GM18498 (cell line): ENCODE data around the gene KCNV2.

Experiments used
- ATAC-seq: cut with Tn5 transposase; IDR thresholded peaks from one replicate; pipeline ENCODE4 v1.9.1; 2021; ENCODE audit warnings: mild to moderate bottlenecking, moderate library complexity; ENCODE audit not compliant: unreplicated experiment

Gene KCNV2

DNA sequence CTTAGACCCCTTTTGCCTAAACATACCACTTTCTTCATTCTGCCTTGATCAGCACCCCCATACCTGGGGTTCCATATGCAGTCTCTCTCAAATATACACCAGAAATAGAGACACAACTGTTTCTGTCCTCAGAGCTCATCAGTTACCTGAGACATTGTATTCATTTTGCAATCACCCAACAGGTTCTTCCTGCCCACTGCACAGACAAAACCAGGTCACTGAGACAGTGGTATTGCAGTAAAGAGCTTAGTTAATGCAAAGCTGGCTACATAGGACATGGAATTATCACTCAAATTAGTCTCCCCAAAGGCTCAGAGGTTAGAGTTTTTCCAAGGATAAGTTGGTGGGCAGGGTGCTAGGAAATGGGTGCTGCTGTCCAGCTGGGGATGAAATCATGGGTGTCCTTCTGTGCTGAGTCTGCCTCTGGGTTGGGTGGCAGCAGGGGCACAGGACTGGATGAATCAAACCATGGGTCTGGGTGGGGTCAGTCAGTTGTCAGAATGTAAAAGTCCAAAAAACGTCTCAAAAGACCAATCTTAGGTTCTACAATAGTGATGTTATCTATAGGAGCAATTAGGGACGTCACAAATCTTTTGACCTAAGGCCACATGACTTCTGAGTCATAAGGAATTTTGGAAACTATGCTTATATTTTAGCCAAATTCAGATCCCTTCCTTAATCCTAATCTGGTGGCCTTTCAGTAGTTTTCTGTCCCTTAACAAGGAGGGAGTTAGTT lies 41.0 kb downstream of the KCNV2 start:
- ATAC-seq, result no peak

DNA sequence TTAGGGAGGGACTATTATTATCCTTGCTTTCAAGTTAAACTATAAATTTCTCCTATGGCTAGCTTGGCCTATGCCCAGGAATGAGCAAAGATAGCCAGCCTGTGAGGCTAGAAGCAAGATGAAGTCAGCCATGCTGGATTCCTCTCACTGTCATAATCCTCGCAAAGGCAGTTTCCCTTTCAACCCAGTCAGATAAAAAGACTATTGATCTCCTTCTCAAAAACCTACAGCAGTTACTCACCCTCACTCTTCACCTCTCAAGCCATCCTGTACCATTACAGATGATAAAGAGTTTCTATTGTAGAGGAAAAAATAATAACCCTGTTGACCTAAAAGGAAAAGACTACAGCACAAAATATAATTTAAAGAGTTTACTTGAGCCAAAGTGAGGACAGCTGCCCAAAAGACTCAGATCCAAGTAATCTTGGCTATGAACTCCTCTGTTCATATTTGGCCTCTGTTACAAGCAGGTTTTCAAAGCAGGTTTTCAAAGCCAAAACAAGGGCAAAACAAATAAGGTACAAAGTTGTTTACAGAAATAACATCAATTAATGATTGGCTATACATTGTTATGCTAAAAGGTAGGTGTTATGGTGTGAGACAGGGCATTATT lies 41.7 kb downstream of the KCNV2 start:
- no peak for ATAC-seq

DNA sequence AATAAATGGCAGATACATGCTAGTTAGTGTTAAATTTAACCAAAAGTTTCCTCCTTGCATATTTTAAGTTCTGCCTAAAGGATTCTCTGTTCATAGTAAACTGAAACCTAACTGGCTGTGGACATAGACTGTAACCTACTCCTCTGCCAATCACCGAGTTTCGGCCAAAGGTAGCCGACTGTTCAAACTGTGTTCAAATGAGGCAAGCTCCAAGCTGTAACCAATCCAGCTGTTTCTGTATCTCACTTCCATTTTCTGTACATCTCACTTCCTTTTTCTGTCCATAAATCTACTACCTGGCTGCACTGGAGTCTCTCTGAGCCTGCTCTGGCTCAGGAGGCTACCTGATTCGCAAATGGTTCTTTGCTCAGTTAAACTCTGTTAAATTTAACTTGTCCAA lies 44.1 kb downstream of the KCNV2 start:
- ATAC-seq, result peak; percentile 53

DNA sequence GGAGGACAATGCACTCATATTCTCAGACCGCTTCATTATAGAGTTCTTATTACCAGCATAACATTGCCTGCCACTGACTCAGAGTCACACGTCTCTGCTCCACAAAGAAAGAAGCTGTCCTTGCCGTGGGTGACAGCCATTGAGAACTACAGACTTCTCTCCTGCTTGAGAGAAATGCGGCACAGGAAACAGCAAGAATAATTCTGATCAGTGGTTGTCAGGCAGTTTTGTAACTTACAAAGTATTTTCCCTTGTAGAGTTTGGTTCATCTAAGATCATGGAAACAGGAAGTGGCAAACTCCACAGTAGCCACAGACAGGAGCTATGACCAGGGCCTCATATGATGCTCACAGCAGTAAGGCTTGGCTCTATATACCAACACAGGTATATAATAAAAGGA lies 47.0 kb downstream of the KCNV2 start:
- ATAC-seq, result peak; percentile 67

DNA sequence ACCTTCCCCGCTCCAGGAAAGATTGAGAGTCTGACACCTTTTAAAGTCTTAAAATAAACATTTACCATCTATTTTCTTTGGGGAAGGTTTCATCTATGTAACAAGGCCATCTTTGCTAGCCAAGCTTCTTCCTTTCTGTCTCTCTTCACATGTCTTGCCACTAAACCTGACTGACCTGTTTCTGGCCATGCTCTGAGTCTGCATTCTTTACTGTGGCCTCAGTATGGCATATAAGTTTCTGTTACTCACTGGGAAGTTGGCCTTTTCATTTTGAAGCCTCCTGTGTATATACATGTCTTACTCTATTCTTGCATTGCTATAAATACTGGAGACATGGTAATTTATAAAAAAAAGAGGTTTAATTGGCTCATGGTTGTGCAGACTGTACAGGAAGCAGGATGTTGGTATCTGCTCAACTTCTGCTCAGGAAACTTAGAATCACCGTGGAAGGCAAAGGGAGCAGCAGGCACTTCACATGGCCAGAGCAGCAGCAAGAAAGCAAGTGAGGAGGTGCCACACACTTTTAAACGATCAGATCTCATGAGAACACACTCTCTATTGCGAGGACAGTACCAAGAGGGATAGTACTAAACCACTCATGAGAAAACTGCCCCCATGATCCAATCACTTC lies 48.1 kb downstream of the KCNV2 start:
- ATAC-seq, result no peak

DNA sequence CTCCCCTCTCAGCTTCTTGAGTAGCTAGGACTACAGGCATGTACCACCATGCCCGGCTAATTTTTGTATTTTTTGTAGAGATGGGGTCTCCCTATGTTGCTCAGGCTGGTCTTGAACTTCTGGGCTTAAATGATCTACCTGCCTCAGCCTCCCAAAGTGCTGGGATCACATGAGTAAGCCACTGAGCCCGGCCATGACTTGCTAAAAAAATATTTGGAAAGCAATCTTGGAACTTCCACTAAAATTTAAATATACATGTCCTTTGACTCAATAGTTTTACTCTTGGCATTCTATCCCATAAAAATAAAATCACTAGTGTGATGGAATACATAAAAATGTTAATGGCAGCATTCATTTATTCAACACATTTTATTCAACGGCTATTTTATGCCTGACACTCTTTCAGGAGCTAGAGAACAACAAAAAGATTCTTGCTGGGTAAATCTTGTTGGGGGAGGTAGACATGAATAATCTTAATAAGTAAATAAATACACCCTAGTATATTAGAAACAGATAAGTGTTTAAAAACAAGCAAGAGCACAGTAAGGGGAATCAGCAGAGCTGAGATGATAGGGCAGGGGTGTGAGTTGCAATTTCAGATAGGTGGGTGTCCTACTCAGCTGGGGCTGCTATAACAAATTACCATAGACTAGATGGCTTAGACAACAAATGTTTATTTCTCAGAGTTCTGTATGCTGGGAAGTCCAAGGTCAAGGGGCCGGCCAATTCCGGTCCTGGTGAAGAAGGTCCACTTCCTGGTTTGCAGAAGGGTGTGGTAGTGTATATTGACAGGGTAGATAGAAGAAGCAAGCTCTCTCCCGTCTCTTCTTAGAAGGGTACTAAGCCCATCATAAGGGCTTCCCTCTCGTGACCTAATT lies 50.7 kb downstream of the KCNV2 start:
- ATAC-seq, result no peak

DNA sequence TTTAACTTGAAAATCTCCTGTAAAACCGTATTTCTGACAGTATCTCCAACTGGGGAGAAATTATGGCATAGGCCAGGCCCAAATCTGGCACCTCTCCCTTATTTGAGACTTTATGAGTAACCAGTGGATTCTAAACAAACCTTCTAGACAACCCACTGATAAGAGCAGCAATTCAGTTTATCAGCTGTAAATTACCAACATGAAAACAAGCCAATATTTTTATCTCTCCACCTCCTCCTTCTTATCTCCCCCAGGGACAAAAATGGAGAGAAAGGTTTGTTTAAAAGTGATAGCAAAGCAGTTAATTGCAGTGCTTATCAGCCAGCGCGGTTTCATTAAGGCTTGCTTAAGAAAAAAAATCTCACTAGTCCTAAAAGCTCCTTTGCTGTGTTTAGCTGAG lies 53.8 kb downstream of the KCNV2 start:
- no peak for ATAC-seq

DNA sequence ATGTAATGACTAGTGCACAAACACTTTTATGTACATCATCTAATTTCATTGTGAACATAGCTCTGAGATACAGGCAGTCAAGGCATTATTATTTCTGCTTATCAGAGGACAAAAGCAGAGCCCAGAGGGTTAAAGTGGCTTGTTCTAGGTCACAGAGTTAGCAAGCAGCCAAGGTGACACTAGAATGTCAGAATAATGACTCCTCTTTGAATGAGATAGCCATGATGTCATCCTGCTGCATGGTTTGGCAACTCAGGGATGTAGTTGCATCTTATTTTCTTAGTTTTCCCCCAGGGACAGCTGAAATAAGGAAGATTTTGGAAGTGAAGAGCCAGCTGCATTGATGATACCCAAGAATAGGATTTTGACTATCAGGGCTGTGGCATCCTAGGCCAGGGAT lies 54.4 kb downstream of the KCNV2 start:
- ATAC-seq, result no peak

DNA sequence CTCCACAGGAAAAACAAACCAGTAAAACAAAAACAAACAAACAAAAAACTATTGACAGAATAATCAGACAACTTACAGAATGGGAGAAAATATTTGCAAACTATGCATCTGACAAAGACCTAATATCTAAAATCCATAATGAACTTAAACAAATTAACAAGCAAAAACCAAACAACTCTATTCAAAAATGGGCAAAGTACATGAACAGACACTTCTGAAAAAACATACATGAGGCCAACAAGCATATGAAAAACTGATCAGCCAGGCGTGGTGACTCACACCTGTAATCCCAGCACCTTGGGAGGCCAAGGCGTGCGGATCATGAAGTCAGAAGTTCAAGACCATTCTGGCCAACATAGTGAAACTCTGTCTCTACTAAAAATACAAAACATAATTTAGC lies 60.1 kb downstream of the KCNV2 start:
- ATAC-seq, result no peak

DNA sequence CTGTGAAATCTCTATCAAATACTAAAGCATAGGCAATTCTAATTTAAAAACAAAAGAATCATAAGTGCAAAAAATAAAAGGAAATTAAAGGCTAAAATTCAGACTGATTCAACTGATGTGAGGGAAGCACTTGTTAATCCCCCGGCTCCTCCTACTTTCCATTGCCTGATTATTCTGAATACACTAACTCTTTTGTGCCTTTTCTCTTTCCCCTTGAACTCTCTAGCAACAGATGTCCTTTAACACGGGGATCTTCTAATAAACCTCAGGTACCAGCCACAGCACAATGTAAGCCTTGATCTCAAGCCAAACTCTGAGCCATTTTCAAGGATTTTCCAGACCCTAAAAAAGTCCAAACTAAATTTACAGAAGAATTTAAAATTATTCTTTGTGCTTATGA lies 61.5 kb downstream of the KCNV2 start:
- no peak for ATAC-seq
